Sigmoid colon (tissue), 4 donors: ENCODE results near the gene ABCB10.

ENCODE experiments used
- CTCF ChIP-seq, 4 experiments: fragments of 450-650 bp in 3 of 4; fragments of 200-600 bp in 1 of 4; IDR thresholded peaks; one replicate each; pipeline ENCODE4 v1.5.1; 2016 to 2019; ENCODE audit warnings: antibody characterized with exemption in 4 of 4, mild to moderate bottlenecking in 3 of 4, moderate library complexity in 2 of 4
- EP300 ChIP-seq, 4 donors: sonication (generic); formaldehyde crosslinking; IDR thresholded peaks; one replicate each; pipeline ENCODE4 v1.6.1; 2017; ENCODE audit warnings: antibody characterized with exemption in 4 of 4
- POLR2A ChIP-seq, 2 donors: fragments of 450-650 bp; IDR thresholded peaks; one replicate each; pipeline ENCODE4 v1.6.1; 2016; ENCODE audit warnings: antibody characterized with exemption in 2 of 2, mild to moderate bottlenecking in 2 of 2, moderate library complexity in 2 of 2
- POLR2AphosphoS5 ChIP-seq, 4 donors: sonication (generic); formaldehyde crosslinking; IDR thresholded peaks; one replicate each; pipeline ENCODE4 v1.6.1; 2017; ENCODE audit warnings: antibody characterized with exemption in 4 of 4

DNA sequence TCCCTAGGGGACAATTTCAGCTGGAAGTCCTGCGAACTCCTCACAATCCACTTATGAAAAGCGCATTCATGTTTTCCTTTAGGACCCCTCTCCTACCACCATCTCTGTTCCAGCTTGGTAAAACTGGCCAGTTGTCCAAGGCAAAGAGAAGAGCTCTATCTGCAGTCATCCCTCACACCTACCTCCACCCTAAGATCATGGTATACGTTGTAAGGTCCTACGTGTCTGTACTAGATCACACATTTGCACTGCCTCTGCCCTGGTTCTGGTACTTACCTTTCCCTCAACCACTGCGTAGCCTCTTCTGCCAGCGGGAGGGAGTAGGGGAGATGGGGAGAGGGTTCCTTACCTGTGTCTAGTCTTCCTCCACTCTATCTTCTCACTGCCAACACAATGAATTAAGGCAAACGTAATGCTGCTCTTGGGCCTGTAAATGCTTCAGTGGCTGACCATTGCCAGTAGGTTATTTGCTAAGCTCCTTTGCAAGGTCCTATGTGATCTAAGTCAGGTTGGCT is 49.6 kb downstream of the ABCB10 start:
- no peak for TF ChIP-seq POLR2A (IDR thresholded peaks at IDR 0.05)
- TF ChIP-seq CTCF (IDR thresholded peaks at IDR 0.05), result no peak
- no peak for TF ChIP-seq EP300 (IDR thresholded peaks at IDR 0.05)
- no peak for TF ChIP-seq POLR2AphosphoS5 (IDR thresholded peaks at IDR 0.05)
